Mesenchymal stem cell (in vitro differentiated cells and primary cell): ENCODE results near the gene ENSA.

Experiments
- DNase-seq: peaks from one replicate; pipeline ENCODE4 v3.0.0-alpha.2; 2013
- H2AFZ ChIP-seq: one replicate; pipeline ENCODE4 v1.6.1; 2013; ENCODE audit warnings: low read depth, mild to moderate bottlenecking, control low read depth, inconsistent platforms, low read length, moderate library complexity
- H2AK5ac ChIP-seq: 2 replicates; pipeline ENCODE4 v1.6.1; 2013; ENCODE audit warnings: low read length, moderate library complexity, mild to moderate bottlenecking, inconsistent platforms; ENCODE audit not compliant: severe bottlenecking
- H2BK120ac ChIP-seq: one replicate; pipeline ENCODE4 v1.6.1; 2013; ENCODE audit warnings: low read depth, mild to moderate bottlenecking, inconsistent platforms, low read length, moderate library complexity
- H2BK12ac ChIP-seq, 2 experiments: one replicate each; pipeline ENCODE4 v1.6.1; 2013; ENCODE audit warnings: inconsistent platforms in 2 of 2, low read length in 2 of 2, mild to moderate bottlenecking in 2 of 2, moderate library complexity in 2 of 2, control low read depth in 1 of 2
- H2BK15ac ChIP-seq: one replicate; pipeline ENCODE4 v1.6.1; 2013; ENCODE audit warnings: mild to moderate bottlenecking, low read depth, inconsistent platforms; ENCODE audit not compliant: poor library complexity, severe bottlenecking
- H2BK5ac ChIP-seq: 2 replicates; pipeline ENCODE4 v1.6.1; 2013; ENCODE audit warnings: low read depth, mild to moderate bottlenecking, low read length, control low read depth, inconsistent platforms; ENCODE audit not compliant: poor library complexity, severe bottlenecking
- H3K14ac ChIP-seq, 2 experiments: one replicate each; pipeline ENCODE4 v1.6.1; 2013; ENCODE audit warnings: inconsistent platforms in 2 of 2, low read length in 2 of 2, control low read depth in 1 of 2, mild to moderate bottlenecking in 1 of 2, moderate library complexity in 1 of 2
- H3K18ac ChIP-seq, 2 experiments: one replicate each; pipeline ENCODE4 v1.6.1; 2013; ENCODE audit warnings: inconsistent platforms in 2 of 2, low read length in 2 of 2, control low read depth in 1 of 2, low read depth in 1 of 2, mild to moderate bottlenecking in 1 of 2
- H3K23ac ChIP-seq, 2 experiments: one replicate each; pipeline ENCODE4 v1.6.1; 2013; ENCODE audit warnings: inconsistent platforms in 2 of 2, low read length in 2 of 2, mild to moderate bottlenecking in 2 of 2, moderate library complexity in 2 of 2, control low read depth in 1 of 2
- H3K27ac ChIP-seq: 2 replicates; pipeline ENCODE4 v1.5.1; 2013; ENCODE audit warnings: mild to moderate bottlenecking, moderate library complexity, low read length, control low read depth, inconsistent platforms; ENCODE audit not compliant: poor library complexity, severe bottlenecking
- H3K27me3 ChIP-seq, 2 experiments: 2 replicates each; pipeline versions ENCODE4 v1.6.1 to v1.7.0; 2013; ENCODE audit warnings: low read length in 2 of 2, mild to moderate bottlenecking in 2 of 2, moderate library complexity in 2 of 2, control low read depth in 1 of 2, inconsistent platforms in 1 of 2; ENCODE audit not compliant: control insufficient read depth in 1 of 2, insufficient read depth in 1 of 2
- H3K36me3 ChIP-seq, 2 experiments: 2 replicates each; pipeline versions ENCODE4 v1.6.1 to v1.7.0; 2013; ENCODE audit warnings: low read length in 2 of 2, control low read depth in 1 of 2, inconsistent platforms in 1 of 2, low read depth in 1 of 2, mild to moderate bottlenecking in 1 of 2; ENCODE audit not compliant: insufficient read depth in 2 of 2, control insufficient read depth in 1 of 2
- H3K4ac ChIP-seq, 2 experiments: one replicate each; pipeline ENCODE4 v1.6.1; 2013; ENCODE audit warnings: inconsistent platforms in 2 of 2, low read length in 2 of 2, mild to moderate bottlenecking in 2 of 2, moderate library complexity in 2 of 2, control low read depth in 1 of 2, low read depth in 1 of 2
- H3K4me1 ChIP-seq: 2 replicates; pipeline ENCODE4 v1.6.1; 2013; ENCODE audit warnings: low read depth, low read length, control low read depth; ENCODE audit not compliant: control insufficient read depth, insufficient read depth
- H3K4me2 ChIP-seq: 2 replicates; pipeline ENCODE4 v1.6.1; 2013; ENCODE audit warnings: low read length, mild to moderate bottlenecking, inconsistent platforms; ENCODE audit not compliant: poor library complexity, severe bottlenecking
- H3K4me3 ChIP-seq, 2 experiments: 2 replicates each; pipeline versions ENCODE4 v1.5.1 to v1.7.0; 2013; ENCODE audit warnings: low read length in 2 of 2, mild to moderate bottlenecking in 2 of 2, control low read depth in 1 of 2, low read depth in 1 of 2; ENCODE audit not compliant: insufficient read depth in 1 of 2
- H3K79me1 ChIP-seq: replicated peaks from 2 replicates; pipeline ENCODE4 v1.6.1; 2013; ENCODE audit warnings: mild to moderate bottlenecking, control low read depth, low read length, inconsistent platforms; ENCODE audit not compliant: poor library complexity, severe bottlenecking
- H3K9ac ChIP-seq: 2 replicates; pipeline ENCODE4 v1.7.0; 2013; ENCODE audit warnings: mild to moderate bottlenecking, low read length, moderate library complexity
- H3K9me3 ChIP-seq: 2 replicates; pipeline ENCODE4 v1.7.0; 2013; ENCODE audit warnings: mild to moderate bottlenecking, low read length; ENCODE audit not compliant: control insufficient read depth
- H4K8ac ChIP-seq: one replicate; pipeline ENCODE4 v1.6.1; 2013; ENCODE audit warnings: inconsistent platforms, mild to moderate bottlenecking, low read length, moderate library complexity
- H4K91ac ChIP-seq: one replicate; pipeline ENCODE4 v1.6.1; 2013; ENCODE audit warnings: mild to moderate bottlenecking, low read length, inconsistent platforms
- WGBS: methylation state at CpG from one replicate; pipeline ENCODE4 v1.1.7; 2013; ENCODE audit warnings: mixed read lengths; 5-methylcytosine and 5-hydroxymethylcytosine counted together

The ENSA gene

GRCh38 chr1:150577557-150578271, 51.7 kb downstream of the ENSA start:
- Histone ChIP-seq H2BK15ac (no peak overlapping the region), H3K36me3 (peaks cover 23 to 63% of the 10 kb centered on the region in 2 experiments), H3K9me3 (no peaks in the 10 kb centered on the region), H3K4ac (no peak overlapping the region), H4K8ac (no peak overlapping the region), H2AK5ac (no peak overlapping the region), H3K9ac (peak overlapping the region; percentile 96), H2AFZ (no peak overlapping the region), H3K27me3 (no peaks in the 10 kb centered on the region), H3K18ac (peak overlapping the region in 1 of 2 experiments; percentile 52), H3K27ac (peak overlapping the region; percentile 99), H3K23ac (no peak overlapping the region), H3K14ac (no peak overlapping the region), H3K4me1 (peaks cover 10% of the 10 kb centered on the region), H3K4me2 (peak overlapping the region; percentile 91), H3K4me3 (peak overlapping the region in 1 of 2 experiments; percentile 92), H2BK12ac (no peak overlapping the region), H4K91ac (no peak overlapping the region), H2BK5ac (no peak overlapping the region), H2BK120ac (no peak overlapping the region), H3K79me1 (peaks cover 7% of the 10 kb centered on the region)
- peak; percentile 55 for DNase-seq
- under 1% methylated on average over 11 of the region's 11 CpGs for WGBS

GRCh38 chr1:150576794-150577556, 52.4 kb downstream of the ENSA start:
- DNase-seq, result peak; percentile 47
- peak overlapping the region in 1 of 2 experiments; percentile 51 for H3K23ac ChIP-seq
- no peak overlapping the region for H4K8ac ChIP-seq
- no peak overlapping the region for H3K4ac ChIP-seq
- peak overlapping the region; percentile 96 for H3K9ac ChIP-seq
- peak overlapping the region; percentile 64 for H3K27ac ChIP-seq
- H2BK15ac ChIP-seq, result no peak overlapping the region
- no peak overlapping the region for H2BK12ac ChIP-seq
- WGBS, result 39% methylated on average over 2 of the region's 2 CpGs
- H3K4me1 ChIP-seq, result peaks cover 13% of the 10 kb centered on the region
- no peaks in the 10 kb centered on the region for H3K27me3 ChIP-seq
- no peak overlapping the region for H3K14ac ChIP-seq
- H2AFZ ChIP-seq, result no peak overlapping the region
- no peak overlapping the region for H2BK120ac ChIP-seq
- peaks cover 7% of the 10 kb centered on the region for H3K79me1 ChIP-seq
- no peaks in the 10 kb centered on the region for H3K9me3 ChIP-seq
- H3K18ac ChIP-seq, result no peak overlapping the region
- H2AK5ac ChIP-seq, result no peak overlapping the region
- H3K4me3 ChIP-seq, result peak overlapping the region; percentile 42 to 92
- H4K91ac ChIP-seq, result no peak overlapping the region
- H3K36me3 ChIP-seq, result peaks cover 27 to 68% of the 10 kb centered on the region in 2 experiments
- H3K4me2 ChIP-seq, result peak overlapping the region; percentile 91
- no peak overlapping the region for H2BK5ac ChIP-seq

- no peak overlapping the region for H2AFZ ChIP-seq
- H3K36me3 ChIP-seq, result peaks cover 31 to 72% of the 10 kb centered on the region in 2 experiments
- peaks cover 14% of the 10 kb centered on the region for H3K4me1 ChIP-seq
- no peak overlapping the region for H2BK120ac ChIP-seq
- DNase-seq, result no peak
- H3K4me2 ChIP-seq, result peak overlapping the region; percentile 10
- no peak overlapping the region for H3K27ac ChIP-seq
- no peak overlapping the region for H3K4ac ChIP-seq
- H3K18ac ChIP-seq, result no peak overlapping the region
- H3K9ac ChIP-seq, result peak overlapping the region; percentile 96
- no peak overlapping the region for H3K23ac ChIP-seq
- H3K27me3 ChIP-seq, result no peaks in the 10 kb centered on the region
- H3K79me1 ChIP-seq, result peaks cover 5% of the 10 kb centered on the region
- no peak overlapping the region for H2AK5ac ChIP-seq
- no peaks in the 10 kb centered on the region for H3K9me3 ChIP-seq
- H4K8ac ChIP-seq, result no peak overlapping the region
- H2BK12ac ChIP-seq, result no peak overlapping the region
- H3K14ac ChIP-seq, result no peak overlapping the region
- H2BK5ac ChIP-seq, result no peak overlapping the region
- H2BK15ac ChIP-seq, result no peak overlapping the region
- WGBS, result 17% methylated on average over 1 of the region's 4 CpGs
- no peak overlapping the region for H4K91ac ChIP-seq
- peak overlapping the region in 1 of 2 experiments; percentile 92 for H3K4me3 ChIP-seq
These were observed 53.1 kb downstream of the ENSA start for GRCh38 chr1:150576367-150576711.
